Mucosa of descending colon (tissue), 3 donors: Measurements from ENCODE around the gene SNTB2. TPM values are rescaled to one million over a fixed set of nuclear protein-coding genes. Genes with fewer than 3 reads are reported as not detected.

Experiments used
- ATAC-seq: fragments of 200-7000 bp; cut with Tn5 transposase; one replicate; pipeline ENCODE4 v1.9.1; 2020; ENCODE audit warnings: mild to moderate bottlenecking, moderate library complexity
- DNase-seq, 3 donors: peaks; one replicate each; pipeline ENCODE4 v3.0.0-alpha.2; 2020
- H3K36me3 ChIP-seq: fragments of 200-600 bp; one replicate; pipeline ENCODE4 v1.8.0; 2021; ENCODE audit warnings: low read depth, mild to moderate bottlenecking
- H3K4me1 ChIP-seq: fragments of 200-600 bp; one replicate; pipeline ENCODE4 v1.8.0; 2021; ENCODE audit warnings: low read depth, mild to moderate bottlenecking
- H3K4me3 ChIP-seq: fragments of 200-600 bp; one replicate; pipeline ENCODE4 v1.8.0; 2021; ENCODE audit warnings: mild to moderate bottlenecking
- H3K9me3 ChIP-seq: fragments of 200-600 bp; one replicate; pipeline ENCODE4 v1.8.0; 2021; ENCODE audit warnings: mild to moderate bottlenecking
- CTCF ChIP-seq: fragments of 200-600 bp; IDR thresholded peaks from one replicate; pipeline ENCODE4 v1.8.0; 2022; ENCODE audit warnings: antibody characterized with exemption, mild to moderate bottlenecking
- intact Hi-C, 2 donors: fragments of 100-400 bp; cut with DNase I in 1 of 2; cut with micrococcal nuclease in 1 of 2; formaldehyde crosslinking; loops; one replicate each; pipeline versions ENCODE4 v1.11.0 to v1.11.1; 2022; cut with DNase I, micrococcal nuclease
- total RNA-seq, 3 donors: library from RNA; stranded (reverse); fragmentation: NEBNext Ultra II Directional in 2 of 3; extraction: Animal tissue kit (Norgen Biotek cat#: 25700) in 2 of 3; gene quantifications; one replicate each; pipeline versions ENCODE4 v1.2.1 to v1.2.4, GENCODE V29; 2021 to 2023
- donor health status: DM: no; HTN: no; CAD: no; lungs with moderate emphysema.
- donor health status: DM: no; HTN: no; CAD: no.
- donor health status: DM: no; HTN: yes; CAD: no.

Gene SNTB2
- total RNA-seq, 3 donors from 2014 or later = 28.7 to 50.9 (median 34.0) TPM

DNA sequence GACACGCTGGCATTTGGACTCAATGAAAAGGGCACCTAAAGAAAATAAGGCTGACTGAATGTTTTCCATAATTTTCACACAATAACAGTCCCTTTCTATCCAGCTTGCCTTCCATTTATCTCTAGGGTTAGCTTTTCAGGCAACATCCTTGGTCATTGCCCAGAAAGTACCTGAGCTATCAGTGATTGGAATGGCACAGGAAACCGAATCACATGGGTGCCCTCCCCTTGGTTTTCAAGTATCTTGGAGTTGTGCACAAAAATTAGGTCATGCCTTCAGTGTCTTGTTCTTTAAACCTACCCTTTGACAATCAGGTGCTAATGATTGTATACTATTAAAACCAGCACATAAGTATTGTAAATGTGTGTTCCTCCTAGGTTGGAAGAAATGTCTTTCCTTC is 120.9 kb downstream of the SNTB2 start:
- intact Hi-C loops = no loop called here
- ATAC-seq (no peak), DNase-seq (no peak)
- no peak for TF ChIP-seq CTCF
- Histone ChIP-seq H3K9me3 (no peaks in the 10 kb centered on the region), H3K36me3 (no peaks in the 10 kb centered on the region), H3K4me3 (no peak overlapping the region), H3K4me1 (peaks cover 15% of the 10 kb centered on the region)

- DNase-seq (no peak), ATAC-seq (no peak)
- peaks cover 17% of the 10 kb centered on the region for H3K4me1 ChIP-seq
- no peak for TF ChIP-seq CTCF
- no peak overlapping the region for H3K4me3 ChIP-seq
- H3K36me3 ChIP-seq = no peaks in the 10 kb centered on the region
- H3K9me3 ChIP-seq = no peaks in the 10 kb centered on the region
- intact Hi-C loops = no loop called here
These were observed 122.4 kb downstream of the SNTB2 start for GRCh38 chr16:69309316-69309715.

GRCh38 chr16:69310653-69311532 is 123.9 kb downstream of the SNTB2 start, which contains the start of gene VPS4A:
VPS4A (plus strand) TSS chr16:69311350; CDS start chr16:69311512, 162 bp downstream.
- peak; percentile 97 to 99 (median 98) for DNase-seq
- intact Hi-C loops = no loop called here
- peak; percentile 97 for TF ChIP-seq CTCF
- Histone ChIP-seq H3K4me3 (peak within 1 kb of the TSS; percentile 98), H3K9me3 (no peaks in the 10 kb centered on the region), H3K4me1 (peaks cover 17% of the 10 kb centered on the region), H3K36me3 (no peaks in the 10 kb centered on the region)
- ATAC-seq = peak; percentile 98

DNA sequence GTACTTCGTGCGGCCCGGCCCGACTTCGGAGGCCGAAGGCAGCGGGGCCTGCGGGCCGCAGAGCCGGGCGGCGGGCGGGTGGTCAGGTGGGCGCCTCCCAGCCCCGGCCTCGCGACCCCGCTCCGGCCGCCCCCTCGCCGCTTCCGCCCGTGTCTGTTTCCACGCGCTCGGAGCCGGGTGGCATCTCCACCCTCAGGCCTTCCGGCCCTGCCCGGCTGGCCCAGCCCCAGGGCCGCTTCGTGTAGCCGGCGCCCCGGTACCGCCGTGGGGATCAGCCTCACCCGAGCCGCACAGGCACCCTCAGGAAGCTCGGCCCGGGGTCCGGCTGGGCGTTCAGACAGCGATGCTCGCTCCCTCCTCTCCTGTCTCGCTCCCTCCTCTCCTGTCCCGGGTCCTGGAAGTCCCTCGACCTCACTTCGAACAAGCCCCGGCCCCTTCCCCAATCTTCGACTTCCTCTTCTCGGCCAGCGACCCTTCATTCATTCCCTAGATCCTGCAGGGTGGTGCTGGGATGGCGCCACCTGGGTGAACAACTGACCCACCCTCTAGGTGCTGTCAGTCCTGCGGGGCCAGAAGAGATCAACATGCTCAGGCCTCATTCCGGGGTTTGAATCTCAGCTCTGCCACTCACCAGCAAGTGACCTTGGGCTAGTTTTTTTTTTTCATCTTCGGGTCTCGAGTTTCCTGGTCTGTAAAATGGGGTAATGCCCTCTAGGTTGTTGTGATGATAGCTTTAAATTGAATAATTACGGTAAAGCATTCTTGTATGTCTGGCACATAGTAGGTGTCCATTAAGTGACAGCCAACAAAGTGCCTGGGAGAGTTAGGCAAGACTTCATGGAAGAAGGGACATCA is 124.8 kb downstream of the SNTB2 start:
- intact Hi-C loops = no loop called here
- peak overlapping the region; percentile 98 for H3K4me3 ChIP-seq
- TF ChIP-seq CTCF = no peak
- peak; percentile 68 for ATAC-seq
- DNase-seq = peak; percentile 46 to 74 (median 74)
- peaks cover 3% of the 10 kb centered on the region for H3K36me3 ChIP-seq
- H3K4me1 ChIP-seq = peaks cover 17% of the 10 kb centered on the region
- no peaks in the 10 kb centered on the region for H3K9me3 ChIP-seq

DNA sequence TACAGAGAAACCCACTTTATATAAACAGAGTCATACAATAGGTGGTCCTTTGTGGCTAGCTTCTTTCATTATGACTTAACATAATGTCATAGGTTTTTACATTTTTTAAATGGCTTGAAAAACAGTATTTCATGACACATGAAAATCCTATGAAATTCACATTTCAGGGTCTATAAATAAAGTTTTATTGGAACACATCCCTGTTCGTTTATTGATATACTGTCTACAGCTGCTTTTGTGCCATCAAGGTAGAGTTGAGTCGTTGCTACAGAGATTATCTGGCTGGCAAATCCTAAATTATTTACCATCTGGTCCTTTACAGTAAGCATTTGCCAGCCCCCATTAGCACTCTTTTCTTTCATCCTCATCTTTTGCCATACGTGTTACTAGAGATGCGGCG is 126.5 kb downstream of the SNTB2 start:
- intact Hi-C loops = no loop called here
- Histone ChIP-seq H3K36me3 (peaks cover 3% of the 10 kb centered on the region), H3K4me1 (peaks cover 17% of the 10 kb centered on the region), H3K9me3 (no peaks in the 10 kb centered on the region), H3K4me3 (no peak overlapping the region)
- DNase-seq (no peak), ATAC-seq (no peak)
- no peak for TF ChIP-seq CTCF
